Neural progenitor cell (in vitro differentiated cells): Measurements from ENCODE around the gene METRNL. TPM values are rescaled to one million over a fixed set of nuclear protein-coding genes. Genes with fewer than 3 reads are reported as not detected.
A peak's percentile ranks its signal among the peaks of the same experiment; 100 is the strongest.

Experiments used
- DNase-seq: peaks from one replicate; pipeline ENCODE4 v3.0.0-alpha.2; 2016; ENCODE audit warnings: low spot score
- H2AFZ ChIP-seq: fragments of 200-600 bp; sonication (generic); replicated peaks from 2 replicates; pipeline ENCODE4 v1.6.1; 2016; ENCODE audit warnings: antibody characterized with exemption
- H3F3A ChIP-seq: fragments of 200-600 bp; sonication (generic); 2 replicates; pipeline ENCODE4 v1.6.1; 2016; ENCODE audit warnings: antibody characterized with exemption, low read depth
- H3K27ac ChIP-seq: fragments of 200-600 bp; sonication (generic); 2 replicates; pipeline ENCODE4 v1.5.1; 2016; ENCODE audit warnings: mild to moderate bottlenecking
- H3K27me3 ChIP-seq: fragments of 200-600 bp; sonication (generic); 2 replicates; pipeline ENCODE4 v1.6.1; 2016; ENCODE audit warnings: mild to moderate bottlenecking, moderate library complexity
- H3K36me3 ChIP-seq: fragments of 200-600 bp; sonication (generic); 2 replicates; pipeline ENCODE4 v1.5.1; 2016
- H3K4me1 ChIP-seq: fragments of 200-600 bp; sonication (generic); 2 replicates; pipeline ENCODE4 v1.6.1; 2016; ENCODE audit warnings: mixed run types
- H3K4me2 ChIP-seq: fragments of 200-600 bp; sonication (generic); 2 replicates; pipeline ENCODE4 v1.6.1; 2016
- H3K4me3 ChIP-seq: fragments of 200-600 bp; sonication (generic); 2 replicates; pipeline ENCODE4 v1.5.1; 2016
- H3K79me2 ChIP-seq: fragments of 200-600 bp; sonication (generic); 2 replicates; pipeline ENCODE4 v1.6.1; 2016; ENCODE audit warnings: low read depth
- H3K9ac ChIP-seq: fragments of 200-600 bp; sonication (generic); 2 replicates; pipeline ENCODE4 v1.6.1; 2016
- H3K9me3 ChIP-seq: fragments of 200-600 bp; sonication (generic); 2 replicates; pipeline ENCODE4 v1.5.1; 2016; ENCODE audit warnings: low read depth
- H4K20me1 ChIP-seq: fragments of 200-600 bp; sonication (generic); 2 replicates; pipeline ENCODE4 v1.6.1; 2016; ENCODE audit warnings: low read depth
- H3K27ac Mint-ChIP-seq: 3 replicates; pipeline ENCODE4 v1.8.0; 2021; ENCODE audit warnings: mixed read lengths
- H3K27me3 Mint-ChIP-seq: 2 replicates; pipeline ENCODE4 v1.8.0; 2022; ENCODE audit warnings: low read depth, mild to moderate bottlenecking, inconsistent platforms, moderate library complexity, mixed read lengths; ENCODE audit not compliant: insufficient read depth
- H3K36me3 Mint-ChIP-seq: 3 replicates; pipeline ENCODE4 v1.8.0; 2021; ENCODE audit warnings: mixed read lengths
- H3K4me1 Mint-ChIP-seq: 3 replicates; pipeline ENCODE4 v1.8.0; 2021; ENCODE audit warnings: mixed read lengths
- H3K4me3 Mint-ChIP-seq: 3 replicates; pipeline ENCODE4 v1.8.0; 2021; ENCODE audit warnings: mild to moderate bottlenecking, moderate library complexity, mixed read lengths
- H3K9me3 Mint-ChIP-seq: 3 replicates; pipeline ENCODE4 v1.8.0; 2020; ENCODE audit warnings: mixed read lengths
- CTCF ChIP-seq: fragments of 200-600 bp; sonication (generic); IDR thresholded peaks from 2 replicates; pipeline ENCODE4 v1.5.1; 2017; ENCODE audit warnings: antibody characterized with exemption, mild to moderate bottlenecking
- EZH2 ChIP-seq: fragments of 200-600 bp; sonication (generic); IDR thresholded peaks from 2 replicates; pipeline ENCODE4 v1.6.1; 2017; ENCODE audit warnings: antibody characterized with exemption, mild to moderate bottlenecking, moderate library complexity
- EZH2phosphoT487 ChIP-seq: fragments of 200-600 bp; sonication (generic); IDR thresholded peaks from 2 replicates; pipeline ENCODE4 v1.6.1; 2017; ENCODE audit warnings: antibody characterized with exemption
- total RNA-seq: library from RNA; depleted of rRNA; stranded (reverse); fragments of >200 nt; gene quantifications from 2 replicates; pipeline ENCODE4 v1.2.3, GENCODE V29; 2015; ENCODE audit warnings: low replicate concordance

The METRNL gene
- total RNA-seq, 1 donor from 2014 or later: 3.6 TPM

- Mint-ChIP-seq H3K9me3 (no peaks in the 10 kb centered on the region), H3K36me3 (peaks cover 7% of the 10 kb centered on the region), H3K4me1 (peaks cover 20% of the 10 kb centered on the region), H3K4me3 (no peak overlapping the region), H3K27me3 (peaks cover 5% of the 10 kb centered on the region), H3K27ac (peak overlapping the region; percentile 60)
- no peak for TF ChIP-seq CTCF
- no peak for TF ChIP-seq EZH2
- TF ChIP-seq EZH2phosphoT487: no peak
- H3K4me2 ChIP-seq: no peak overlapping the region
- no peaks in the 10 kb centered on the region for H3K9me3 ChIP-seq
- H3F3A ChIP-seq: no peaks in the 10 kb centered on the region
- H3K9ac ChIP-seq: no peak overlapping the region
- no peak for DNase-seq
- no peaks in the 10 kb centered on the region for H3K79me2 ChIP-seq
- no peaks in the 10 kb centered on the region for H3K4me1 ChIP-seq
- H3K36me3 ChIP-seq: no peaks in the 10 kb centered on the region
- H3K27me3 ChIP-seq: peaks cover 9% of the 10 kb centered on the region
- H2AFZ ChIP-seq: no peak overlapping the region
- H3K4me3 ChIP-seq: no peak overlapping the region
- H4K20me1 ChIP-seq: peaks cover 4% of the 10 kb centered on the region
- H3K27ac ChIP-seq: no peak overlapping the region
These were observed 8.5 kb downstream of the METRNL start for GRCh38 chr17:83087788-83088360.

GRCh38 chr17:83088451-83088850 is 9.0 kb downstream of the METRNL start:
- H3K4me3 ChIP-seq: no peak overlapping the region
- no peak for DNase-seq
- H2AFZ ChIP-seq: no peak overlapping the region
- peaks cover 3% of the 10 kb centered on the region for H4K20me1 ChIP-seq
- Mint-ChIP-seq H3K36me3 (peaks cover 7% of the 10 kb centered on the region), H3K27me3 (peaks cover 5% of the 10 kb centered on the region), H3K27ac (no peak overlapping the region), H3K4me1 (peaks cover 15% of the 10 kb centered on the region), H3K9me3 (no peaks in the 10 kb centered on the region), H3K4me3 (no peak overlapping the region)
- no peak overlapping the region for H3K27ac ChIP-seq
- peaks cover 3% of the 10 kb centered on the region for H3K27me3 ChIP-seq
- H3K4me2 ChIP-seq: no peak overlapping the region
- no peak for TF ChIP-seq EZH2phosphoT487
- TF ChIP-seq EZH2: no peak
- TF ChIP-seq CTCF: no peak
- H3K4me1 ChIP-seq: no peaks in the 10 kb centered on the region
- no peaks in the 10 kb centered on the region for H3K36me3 ChIP-seq
- no peak overlapping the region for H3K9ac ChIP-seq
- H3F3A ChIP-seq: no peaks in the 10 kb centered on the region
- H3K9me3 ChIP-seq: no peaks in the 10 kb centered on the region
- H3K79me2 ChIP-seq: no peaks in the 10 kb centered on the region

- peaks cover 10% of the 10 kb centered on the region for H3K4me1 Mint-ChIP-seq
- no peak overlapping the region for H2AFZ ChIP-seq
- DNase-seq: no peak
- H3K9ac ChIP-seq: no peak overlapping the region
- H3K27me3 Mint-ChIP-seq: peaks cover 5% of the 10 kb centered on the region
- no peak for TF ChIP-seq EZH2
- no peak for TF ChIP-seq CTCF
- no peak for TF ChIP-seq EZH2phosphoT487
- H3K9me3 ChIP-seq: no peaks in the 10 kb centered on the region
- H3K4me3 ChIP-seq: no peak overlapping the region
- no peaks in the 10 kb centered on the region for H3K27me3 ChIP-seq
- H3K4me2 ChIP-seq: no peak overlapping the region
- H3K9me3 Mint-ChIP-seq: no peaks in the 10 kb centered on the region
- H3K36me3 ChIP-seq: no peaks in the 10 kb centered on the region
- H3K4me3 Mint-ChIP-seq: no peak overlapping the region
- peaks cover 3% of the 10 kb centered on the region for H4K20me1 ChIP-seq
- H3K27ac Mint-ChIP-seq: no peak overlapping the region
- H3K27ac ChIP-seq: no peak overlapping the region
- no peaks in the 10 kb centered on the region for H3F3A ChIP-seq
- H3K4me1 ChIP-seq: no peaks in the 10 kb centered on the region
- peaks cover 9% of the 10 kb centered on the region for H3K36me3 Mint-ChIP-seq
- no peaks in the 10 kb centered on the region for H3K79me2 ChIP-seq
These were observed 9.5 kb downstream of the METRNL start for GRCh38 chr17:83088909-83089308.
